Measurements from ENCODE around the gene COMMD10.

- TF ChIP-seq CTCF (IDR thresholded peaks at IDR 0.05) (no peak), EZH2 (IDR thresholded peaks at IDR 0.05; ENCODE audit: borderline replicate concordance, insufficient read depth, low read depth, low read length, poor library complexity, severe bottlenecking) (no peak)
These were observed 5.5 kb downstream of the COMMD10 start for GRCh38 chr5:116090302-116090701.
